ENCODE measurements around the gene TTC7B. TPM values are rescaled to one million over a fixed set of nuclear protein-coding genes. Genes with fewer than 3 reads are reported as not detected.

The TTC7B gene
- total and polyA plus RNA-seq, 2 donors (not counting 1 experiment from before 2014, with no cell fraction given) = 18.8 to 37.5 TPM

DNA sequence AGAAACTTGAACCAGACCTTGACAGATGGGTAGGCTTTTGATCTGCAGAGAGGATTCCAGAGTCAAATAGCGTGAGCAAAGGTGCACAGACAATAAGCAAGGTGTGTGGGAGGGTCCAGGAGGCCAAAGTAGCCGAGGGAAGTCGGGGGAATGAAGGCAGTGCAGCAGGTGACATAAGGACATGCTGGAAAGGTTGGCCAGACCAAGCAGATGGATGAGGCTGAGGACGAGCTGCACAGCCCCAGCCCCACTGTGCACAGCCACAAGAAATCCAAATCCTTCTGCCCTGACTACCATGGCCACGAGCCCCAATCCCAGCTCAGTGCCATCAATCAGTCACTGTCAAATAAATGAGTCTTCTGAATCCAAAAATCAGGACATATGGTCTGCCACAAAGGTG is 5.4 kb downstream of the TTC7B start:
- Histone ChIP-seq H3K9me3 (ENCODE audit: control insufficient read depth, insufficient read depth, low read depth, low read length) (no peaks in the 10 kb centered on the region), H3K9ac (ENCODE audit: insufficient read depth, low read length) (no peak overlapping the region), H2AFZ (ENCODE audit: low read length) (no peak overlapping the region), H3K27me3 (ENCODE audit: control insufficient read depth, insufficient read depth, low read length) (no peaks in the 10 kb centered on the region), H3K79me2 (ENCODE audit: control insufficient read depth, insufficient read depth, low read length) (peaks cover 6% of the 10 kb centered on the region), H3K27ac (ENCODE audit: insufficient read depth, low read length) (no peak overlapping the region), H3K4me3 (replicated peaks in 1 of 4; ENCODE audit: control extremely low read depth in 1 of 4, insufficient read depth in 1 of 4, low read depth in 3 of 4, low read length in 4 of 4) (no peak overlapping the region), H3K36me3 (ENCODE audit: control insufficient read depth, insufficient read depth, low read length) (no peaks in the 10 kb centered on the region), H3K4me1 (ENCODE audit: control insufficient read depth, extremely low read depth, insufficient read depth, low read length) (peaks cover 4% of the 10 kb centered on the region), H4K20me1 (ENCODE audit: control insufficient read depth, extremely low read depth, insufficient read depth, low read length) (no peaks in the 10 kb centered on the region), H3K4me2 (ENCODE audit: extremely low read depth, insufficient read depth, low read length) (no peak overlapping the region)
- no peak for DNase-seq (ENCODE audit: low read depth in 2 of 2)
- TF ChIP-seq EZH2 (IDR thresholded peaks at IDR 0.05; ENCODE audit: low read length, missing control alignments) = no peak
- TF ChIP-seq, protein P1, sequence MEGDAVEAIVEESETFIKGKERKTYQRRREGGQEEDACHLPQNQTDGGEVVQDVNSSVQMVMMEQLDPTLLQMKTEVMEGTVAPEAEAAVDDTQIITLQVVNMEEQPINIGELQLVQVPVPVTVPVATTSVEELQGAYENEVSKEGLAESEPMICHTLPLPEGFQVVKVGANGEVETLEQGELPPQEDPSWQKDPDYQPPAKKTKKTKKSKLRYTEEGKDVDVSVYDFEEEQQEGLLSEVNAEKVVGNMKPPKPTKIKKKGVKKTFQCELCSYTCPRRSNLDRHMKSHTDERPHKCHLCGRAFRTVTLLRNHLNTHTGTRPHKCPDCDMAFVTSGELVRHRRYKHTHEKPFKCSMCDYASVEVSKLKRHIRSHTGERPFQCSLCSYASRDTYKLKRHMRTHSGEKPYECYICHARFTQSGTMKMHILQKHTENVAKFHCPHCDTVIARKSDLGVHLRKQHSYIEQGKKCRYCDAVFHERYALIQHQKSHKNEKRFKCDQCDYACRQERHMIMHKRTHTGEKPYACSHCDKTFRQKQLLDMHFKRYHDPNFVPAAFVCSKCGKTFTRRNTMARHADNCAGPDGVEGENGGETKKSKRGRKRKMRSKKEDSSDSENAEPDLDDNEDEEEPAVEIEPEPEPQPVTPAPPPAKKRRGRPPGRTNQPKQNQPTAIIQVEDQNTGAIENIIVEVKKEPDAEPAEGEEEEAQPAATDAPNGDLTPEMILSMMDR (conservative IDR thresholded peaks at IDR 0.05 in 1 of 2, IDR thresholded peaks at IDR 0.05 in 1 of 2; ENCODE audit: low read depth in 1 of 2, low read length in 2 of 2) = no peak

DNA sequence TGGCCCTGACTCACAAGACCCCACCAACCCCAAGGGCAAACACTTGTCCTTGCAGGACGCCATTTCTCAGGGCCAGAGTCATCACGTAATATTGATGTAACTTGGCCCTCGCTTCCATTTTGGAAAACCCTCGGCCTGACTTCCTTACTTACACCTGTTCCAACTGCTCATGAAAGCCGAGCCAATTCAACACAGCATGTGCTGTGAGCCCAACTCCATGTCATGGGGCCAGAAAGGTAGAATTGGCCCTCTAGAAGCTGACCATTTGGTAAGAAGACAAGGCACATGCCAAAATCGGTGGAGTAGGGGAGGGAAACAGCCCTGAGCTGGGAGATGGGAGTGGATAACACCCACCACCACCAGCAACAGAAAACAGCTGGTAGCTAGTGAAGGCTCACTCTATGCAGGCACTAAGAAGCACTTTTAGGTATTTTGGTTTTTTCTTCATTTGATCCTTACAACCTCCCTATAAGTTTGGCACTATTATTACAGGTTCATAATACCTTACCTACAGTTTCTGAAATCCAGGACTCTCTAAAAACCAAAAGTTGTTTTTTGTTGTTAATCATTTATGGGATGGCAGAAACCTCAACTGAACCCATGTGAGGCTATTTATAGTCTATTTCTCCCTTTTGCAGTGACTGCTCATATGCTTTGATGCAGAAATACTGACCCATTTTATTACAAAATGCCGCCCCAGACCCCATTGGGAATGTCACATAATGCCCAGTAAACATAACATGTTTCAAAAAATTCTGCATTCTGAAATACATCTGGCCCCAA is 6.5 kb downstream of the TTC7B start:
- TF ChIP-seq EZH2 (IDR thresholded peaks at IDR 0.05; ENCODE audit: low read length, missing control alignments) = no peak
- TF ChIP-seq, protein P1 (conservative IDR thresholded peaks at IDR 0.05 in 1 of 2, IDR thresholded peaks at IDR 0.05 in 1 of 2; ENCODE audit: low read depth in 1 of 2, low read length in 2 of 2) = no peak
- Histone ChIP-seq H3K79me2 (ENCODE audit: control insufficient read depth, insufficient read depth, low read length) (peaks cover 2% of the 10 kb centered on the region), H3K27me3 (ENCODE audit: control insufficient read depth, insufficient read depth, low read length) (no peaks in the 10 kb centered on the region)

DNA sequence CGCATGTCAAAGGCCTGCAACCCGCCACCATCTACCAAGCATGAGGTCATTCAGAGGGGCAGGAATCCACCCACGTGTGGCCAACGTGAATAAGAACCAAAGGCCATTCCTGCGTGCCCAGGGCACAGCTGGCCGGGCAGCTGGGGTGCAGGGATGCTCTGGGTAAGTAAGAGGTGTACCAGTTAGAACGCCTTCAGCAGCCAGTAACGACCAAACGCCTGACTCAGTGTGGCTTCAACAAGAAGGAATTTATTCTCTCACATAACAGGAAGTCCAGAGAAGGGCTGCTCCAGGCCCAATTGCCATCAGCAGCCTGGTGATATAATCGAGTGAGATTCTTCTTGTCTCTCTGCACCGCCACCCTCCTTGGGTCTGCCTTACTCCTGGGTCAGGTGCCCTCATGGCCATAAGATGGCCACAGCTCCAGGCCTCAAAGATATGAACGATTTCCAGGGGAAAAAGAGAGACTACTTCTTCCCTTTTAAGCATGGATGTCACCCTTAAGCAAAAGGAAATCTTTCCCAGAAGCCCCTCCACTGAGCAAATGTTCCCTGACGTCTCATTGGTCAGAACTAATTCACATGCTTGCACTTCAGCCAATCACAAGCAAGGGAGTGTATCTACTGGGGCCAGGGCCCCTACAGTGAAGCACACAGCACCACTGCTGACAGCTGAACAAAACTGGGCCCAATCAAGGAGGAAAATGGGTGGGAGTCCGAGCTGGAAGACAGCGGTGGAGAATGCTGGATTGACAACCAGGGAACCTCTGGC is 7.3 kb downstream of the TTC7B start:
- H3K4me2 ChIP-seq (ENCODE audit: extremely low read depth, insufficient read depth, low read length) = no peak overlapping the region
- peak in 1 of 2 donors; percentile 58 for DNase-seq (ENCODE audit: low read depth in 2 of 2)
- H3K4me1 ChIP-seq (ENCODE audit: control insufficient read depth, extremely low read depth, insufficient read depth, low read length) = no peaks in the 10 kb centered on the region
- no peak overlapping the region for H3K27ac ChIP-seq (ENCODE audit: insufficient read depth, low read length)
- no peak overlapping the region for H3K4me3 ChIP-seq (replicated peaks in 1 of 4; ENCODE audit: control extremely low read depth in 1 of 4, insufficient read depth in 1 of 4, low read depth in 3 of 4, low read length in 4 of 4)
- no peaks in the 10 kb centered on the region for H3K9me3 ChIP-seq (ENCODE audit: control insufficient read depth, insufficient read depth, low read depth, low read length)
- no peak overlapping the region for H3K9ac ChIP-seq (ENCODE audit: insufficient read depth, low read length)
- no peaks in the 10 kb centered on the region for H3K36me3 ChIP-seq (ENCODE audit: control insufficient read depth, insufficient read depth, low read length)
- no peaks in the 10 kb centered on the region for H4K20me1 ChIP-seq (ENCODE audit: control insufficient read depth, extremely low read depth, insufficient read depth, low read length)
- no peaks in the 10 kb centered on the region for H3K27me3 ChIP-seq (ENCODE audit: control insufficient read depth, insufficient read depth, low read length)
- no peaks in the 10 kb centered on the region for H3K79me2 ChIP-seq (ENCODE audit: control insufficient read depth, insufficient read depth, low read length)
- H2AFZ ChIP-seq (ENCODE audit: low read length) = no peak overlapping the region
- TF ChIP-seq EZH2 (IDR thresholded peaks at IDR 0.05; ENCODE audit: low read length, missing control alignments) = no peak
- TF ChIP-seq, protein P1 (conservative IDR thresholded peaks at IDR 0.05 in 1 of 2, IDR thresholded peaks at IDR 0.05 in 1 of 2; ENCODE audit: low read depth in 1 of 2, low read length in 2 of 2) = no peak

More for the DNA sequence above, 6.5 kb downstream of the TTC7B start:
- no peaks in the 10 kb centered on the region for H4K20me1 ChIP-seq (ENCODE audit: control insufficient read depth, extremely low read depth, insufficient read depth, low read length)
- no peak for DNase-seq (ENCODE audit: low read depth in 2 of 2)
- H3K4me3 ChIP-seq (replicated peaks in 1 of 4; ENCODE audit: control extremely low read depth in 1 of 4, insufficient read depth in 1 of 4, low read depth in 3 of 4, low read length in 4 of 4) = no peak overlapping the region
- H3K4me1 ChIP-seq (ENCODE audit: control insufficient read depth, extremely low read depth, insufficient read depth, low read length) = no peaks in the 10 kb centered on the region
- no peak overlapping the region for H3K9ac ChIP-seq (ENCODE audit: insufficient read depth, low read length)
- H3K9me3 ChIP-seq (ENCODE audit: control insufficient read depth, insufficient read depth, low read depth, low read length) = no peaks in the 10 kb centered on the region
- H3K4me2 ChIP-seq (ENCODE audit: extremely low read depth, insufficient read depth, low read length) = no peak overlapping the region
- H3K27ac ChIP-seq (ENCODE audit: insufficient read depth, low read length) = no peak overlapping the region
- H3K36me3 ChIP-seq (ENCODE audit: control insufficient read depth, insufficient read depth, low read length) = no peaks in the 10 kb centered on the region
- no peak overlapping the region for H2AFZ ChIP-seq (ENCODE audit: low read length)

All from fibroblast of lung (primary cell).